GM23248 (cell line): ENCODE data around the gene BBS7.

ENCODE experiments used
- EZH2 ChIP-seq: fragments of 200-600 bp; sonication (generic); IDR thresholded peaks from 2 replicates; pipeline ENCODE4 v1.6.1; 2018; ENCODE audit warnings: antibody characterized with exemption, mild to moderate bottlenecking; ENCODE audit not compliant: insufficient read depth, poor library complexity, severe bottlenecking
- EZH2phosphoT487 ChIP-seq: fragments of 200-600 bp; sonication (generic); IDR thresholded peaks from 2 replicates; pipeline ENCODE4 v1.6.1; 2018; ENCODE audit warnings: antibody characterized with exemption, moderate library complexity, mild to moderate bottlenecking, low read depth; ENCODE audit not compliant: insufficient read depth

DNA sequence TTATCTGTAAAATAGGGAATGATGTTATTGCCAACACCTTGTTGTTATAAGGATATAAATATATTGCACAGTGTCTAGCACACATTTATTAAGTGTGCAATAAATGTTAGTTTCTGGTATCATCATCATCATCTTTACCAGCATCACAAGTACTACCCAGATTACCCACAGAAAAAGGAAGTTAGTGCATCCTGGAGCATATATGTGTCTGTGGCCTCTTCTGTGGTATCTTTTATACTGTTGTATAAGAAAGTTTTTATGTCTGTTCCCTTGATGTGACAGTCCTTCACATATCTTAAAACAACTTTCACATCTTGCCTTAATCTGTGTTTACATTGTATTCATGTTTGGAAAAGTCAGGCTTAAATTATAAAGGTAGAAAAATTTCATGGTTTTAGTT, 59.2 kb downstream of the BBS7 start:
- no peak for TF ChIP-seq EZH2
- TF ChIP-seq EZH2phosphoT487 = no peak
